ENCODE results near the gene XK. TPM values are rescaled to one million over a fixed set of nuclear protein-coding genes. Genes with fewer than 3 reads are reported as not detected.
A peak's percentile ranks its signal among the peaks of the same experiment; 100 is the strongest.

The XK gene
- polyA plus RNA-seq, 3 donors, result 0.05 TPM; not detected in 2

GRCh38 chrX:37763400-37763799 is 77.8 kb downstream of the XK start:
- H3K4me1 Mint-ChIP-seq, result peaks cover 49% of the 10 kb centered on the region
- no peaks in the 10 kb centered on the region for H3K36me3 Mint-ChIP-seq
- Histone ChIP-seq H3K27me3 (ENCODE audit: control insufficient read depth in 2 of 2, insufficient read depth in 2 of 2, low read length in 2 of 2) (no peaks in the 10 kb centered on the region), H3K79me2 (ENCODE audit: insufficient read depth, low read length) (no peaks in the 10 kb centered on the region), H2AFZ (ENCODE audit: insufficient read depth, low read depth, low read length, poor library complexity, severe bottlenecking) (no peak overlapping the region), H3K4me1 (ENCODE audit: control insufficient read depth in 1 of 2, insufficient read depth in 2 of 2, low read length in 2 of 2) (peaks cover 54 to 75% of the 10 kb centered on the region in 2 donors), H3K36me3 (replicated peaks in 1 of 2; ENCODE audit: control insufficient read depth in 1 of 2, insufficient read depth in 2 of 2, low read length in 2 of 2) (no peaks in the 10 kb centered on the region), H3K4me2 (replicated peaks; ENCODE audit: extremely low read depth, low read length, poor library complexity, severe bottlenecking) (peak overlapping the region; percentile 6), H3K4me3 (replicated peaks in 1 of 3; ENCODE audit: low read depth in 2 of 3, low read length in 3 of 3) (no peak overlapping the region), H3K9me3 (replicated peaks in 1 of 2; ENCODE audit: control insufficient read depth in 1 of 2, insufficient read depth in 1 of 2, low read length in 2 of 2) (no peaks in the 10 kb centered on the region), H4K20me1 (ENCODE audit: insufficient read depth, low read length) (no peaks in the 10 kb centered on the region), H3K27ac (ENCODE audit: low read depth in 1 of 2, low read length in 2 of 2) (peak overlapping the region in 1 of 2 donors; percentile 50), H3K9ac (ENCODE audit: insufficient read depth, low read length, poor library complexity, severe bottlenecking) (no peak overlapping the region)
- H3K4me3 Mint-ChIP-seq, result no peak overlapping the region
- H3K27me3 Mint-ChIP-seq (ENCODE audit: low read depth in 3 of 3), result peaks cover 0 to under 1% (median 0%) of the 10 kb centered on the region in 3 donors
- peaks cover 0 to 3% (median 0%) of the 10 kb centered on the region in 7 donors for H3K9me3 Mint-ChIP-seq
- intact Hi-C loops (cut with micrococcal nuclease), result no loop called here
- H3K27ac Mint-ChIP-seq, result peak overlapping the region; percentile 11 to 78 (median 64)
- no peak for DNase-seq
- TF ChIP-seq CTCF (IDR thresholded peaks at IDR 0.05), result no peak

- no peak for TF ChIP-seq CTCF (IDR thresholded peaks at IDR 0.05)
- DNase-seq, result no peak
- no peak overlapping the region for H3K27ac Mint-ChIP-seq
- peaks cover 0 to 9% (median 2%) of the 10 kb centered on the region in 7 donors for H3K9me3 Mint-ChIP-seq
- intact Hi-C loops (cut with micrococcal nuclease), result no loop called here
- H3K27me3 Mint-ChIP-seq (ENCODE audit: low read depth in 3 of 3), result no peaks in the 10 kb centered on the region
- no peaks in the 10 kb centered on the region for H3K36me3 Mint-ChIP-seq
- Histone ChIP-seq H3K4me3 (replicated peaks in 1 of 3; ENCODE audit: low read depth in 2 of 3, low read length in 3 of 3) (no peak overlapping the region), H3K36me3 (replicated peaks in 1 of 2; ENCODE audit: control insufficient read depth in 1 of 2, insufficient read depth in 2 of 2, low read length in 2 of 2) (no peaks in the 10 kb centered on the region), H3K27ac (ENCODE audit: low read depth in 1 of 2, low read length in 2 of 2) (no peak overlapping the region), H3K27me3 (ENCODE audit: control insufficient read depth in 2 of 2, insufficient read depth in 2 of 2, low read length in 2 of 2) (no peaks in the 10 kb centered on the region), H3K4me1 (ENCODE audit: control insufficient read depth in 1 of 2, insufficient read depth in 2 of 2, low read length in 2 of 2) (peaks cover 44 to 59% of the 10 kb centered on the region in 2 donors), H2AFZ (ENCODE audit: insufficient read depth, low read depth, low read length, poor library complexity, severe bottlenecking) (no peak overlapping the region), H3K9ac (ENCODE audit: insufficient read depth, low read length, poor library complexity, severe bottlenecking) (no peak overlapping the region), H3K79me2 (ENCODE audit: insufficient read depth, low read length) (no peaks in the 10 kb centered on the region), H4K20me1 (ENCODE audit: insufficient read depth, low read length) (no peaks in the 10 kb centered on the region), H3K4me2 (replicated peaks; ENCODE audit: extremely low read depth, low read length, poor library complexity, severe bottlenecking) (no peak overlapping the region), H3K9me3 (replicated peaks in 1 of 2; ENCODE audit: control insufficient read depth in 1 of 2, insufficient read depth in 1 of 2, low read length in 2 of 2) (no peaks in the 10 kb centered on the region)
- H3K4me1 Mint-ChIP-seq, result peaks cover 40% of the 10 kb centered on the region
- no peak overlapping the region for H3K4me3 Mint-ChIP-seq
These were observed 79.9 kb downstream of the XK start for GRCh38 chrX:37765507-37765906.
